HFF-Myc (cell line): ENCODE data around the gene MARCHF9.

Experiments used
- DNase-seq: peaks from one replicate; pipeline ENCODE4 v3.0.0-alpha.2; 2011; ENCODE audit warnings: low read depth; ENCODE audit errors: extremely low read depth
- H3K4me3 ChIP-seq: replicated peaks from 2 replicates; pipeline ENCODE4 v1.5.1; 2011; ENCODE audit warnings: low read depth, mild to moderate bottlenecking, control low read depth, low read length
- CTCF ChIP-seq: IDR thresholded peaks from 2 replicates; pipeline ENCODE4 v1.5.1; 2012; ENCODE audit warnings: mild to moderate bottlenecking, low read depth, low read length, control low read depth; ENCODE audit errors: missing control alignments

The MARCHF9 gene

DNA sequence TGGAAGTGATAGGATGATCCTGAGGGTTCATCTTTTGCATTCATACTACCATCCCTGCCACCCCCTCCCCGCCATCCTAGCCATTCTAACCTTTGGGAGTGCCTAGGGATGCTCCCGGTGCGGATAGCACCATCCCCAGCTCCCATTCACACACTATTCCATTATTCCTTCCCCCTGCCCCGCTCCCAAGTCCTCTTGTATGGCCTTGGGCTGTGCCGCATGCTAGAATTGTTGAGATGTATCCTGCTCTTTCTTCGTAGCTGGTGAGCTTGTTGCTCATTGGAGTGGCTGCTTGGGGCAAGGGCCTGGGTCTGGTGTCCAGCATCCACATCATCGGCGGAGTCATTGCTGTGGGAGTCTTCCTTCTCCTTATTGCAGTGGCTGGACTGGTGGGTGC, 9.4 kb upstream of the MARCHF9 start:
- H3K4me3 ChIP-seq = peak overlapping the region; percentile 59
- TF ChIP-seq CTCF = no peak
- no peak for DNase-seq

GRCh38 chr12:57746025-57746424, 8.9 kb upstream of the MARCHF9 start:
- H3K4me3 ChIP-seq = 0 out of 2 replicates have a peak overlapping the region, but pooled peaks have one; percentile 59
- no peak for DNase-seq
- TF ChIP-seq CTCF = no peak

DNA sequence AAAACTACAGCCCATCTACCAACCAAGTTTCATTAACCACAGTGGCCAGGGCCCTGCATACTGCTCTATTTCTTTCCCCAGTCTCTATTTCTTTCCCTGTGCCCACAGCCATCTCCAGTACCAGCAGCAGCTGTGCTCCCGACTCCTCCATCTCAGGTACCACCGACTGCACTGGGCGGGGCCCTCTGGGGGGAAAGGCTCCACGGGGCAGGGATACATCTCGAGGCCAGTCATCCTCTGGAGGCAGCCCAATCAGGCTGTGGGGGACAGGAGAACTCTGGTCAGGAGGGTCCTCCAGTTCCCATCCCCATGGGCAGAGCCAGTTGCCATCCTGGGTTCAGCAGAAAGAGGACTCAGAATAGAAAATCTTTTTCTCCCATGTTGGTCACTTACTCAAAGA, 5.8 kb upstream of the MARCHF9 start:
- no peak for DNase-seq
- no peak for TF ChIP-seq CTCF
- no peak overlapping the region for H3K4me3 ChIP-seq

GRCh38 chr12:57750561-57751431, 4.1 kb upstream of the MARCHF9 start:
- no peak for DNase-seq
- peak overlapping the region; percentile 82 for H3K4me3 ChIP-seq
- no peak for TF ChIP-seq CTCF

DNA sequence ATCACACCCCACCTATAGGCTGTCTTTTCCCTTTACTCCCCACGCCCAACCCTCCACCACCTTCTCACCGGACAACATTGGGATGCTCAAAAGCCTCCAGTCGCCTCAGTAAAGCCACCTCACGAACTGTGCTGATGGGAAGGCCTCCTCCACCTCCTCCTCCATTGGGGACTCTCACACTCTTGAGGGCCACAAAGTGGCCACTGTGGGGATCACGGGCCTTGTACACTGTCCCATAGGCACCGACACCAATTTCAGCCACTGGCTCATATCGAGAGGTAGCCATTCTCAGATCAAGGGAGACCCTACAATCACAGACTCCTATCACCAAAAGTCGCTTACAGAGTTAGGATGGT, 3.5 kb upstream of the MARCHF9 start:
- no peak for TF ChIP-seq CTCF
- DNase-seq = no peak

DNA sequence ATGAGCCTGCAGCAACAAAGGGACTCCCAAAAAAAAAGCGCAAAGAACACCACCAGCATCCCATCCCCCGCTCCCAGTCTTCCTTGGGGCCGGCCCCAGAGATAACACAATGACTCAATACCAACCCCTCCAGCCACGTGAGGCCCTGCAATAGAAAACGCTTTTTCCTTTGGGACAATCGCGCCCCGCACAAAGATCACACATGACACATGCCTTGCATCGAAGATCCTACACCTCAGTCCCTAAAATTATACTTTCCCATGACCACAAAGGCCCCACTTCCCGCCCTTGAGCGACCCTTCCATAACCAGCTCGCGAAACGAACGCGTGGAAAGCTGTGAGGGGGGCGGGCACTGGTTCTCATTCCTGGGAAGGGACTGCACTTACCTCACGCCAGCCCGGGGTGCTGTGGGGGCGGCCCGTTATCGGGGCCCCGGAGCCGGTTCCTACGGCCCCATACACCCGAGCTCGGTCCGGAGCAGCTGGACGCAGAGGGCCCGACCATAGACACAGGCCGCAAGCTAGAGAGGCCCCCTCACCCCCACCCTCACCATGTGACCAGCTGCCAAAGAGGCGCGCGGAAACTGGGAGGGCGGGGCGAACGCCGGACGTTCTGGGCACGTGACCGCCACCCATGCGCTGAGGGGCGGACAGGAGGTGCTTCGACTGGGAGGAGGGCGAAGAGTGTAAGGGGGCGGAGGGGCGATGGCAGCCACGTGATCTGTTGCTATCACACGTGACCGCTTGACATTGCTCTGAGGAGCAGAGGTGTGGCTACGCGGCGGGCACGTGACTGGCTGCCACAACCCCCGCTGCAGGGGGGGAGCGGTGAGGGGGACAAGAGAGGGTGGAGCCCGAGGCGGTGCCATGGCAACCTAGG, 2.9 kb upstream of the MARCHF9 start, which contains the start of gene CDK4:
Gene CDK4 (minus strand): TSS at position 523 of the 880 bp plus-strand sequence. CDS start 593 bp downstream, outside the sequence.
- H3K4me3 ChIP-seq = peak within 1 kb of the TSS; percentile 82
- DNase-seq = peak; percentile 99
- TF ChIP-seq CTCF = no peak

More for the DNA sequence above, 3.5 kb upstream of the MARCHF9 start:
- H3K4me3 ChIP-seq = peak overlapping the region; percentile 82
